IMR-90 (cell line): ENCODE data around the gene RBM7. TPM values are rescaled to one million over a fixed set of nuclear protein-coding genes. Genes with fewer than 3 reads are reported as not detected.

Source experiments
- ATAC-seq: fragments of 200-7000 bp; cut with Tn5 transposase; 2 replicates; pipeline ENCODE4 v1.9.1; 2020; ENCODE audit warnings: low read depth, mild to moderate bottlenecking, moderate library complexity
- BruUV-seq: library from RNA; stranded (reverse); fragments of 400-500 nt; replicated peaks from 2 replicates; lab custom pipeline; 2021; lab: Mats Ljungman, UMichigan
- CTCF ChIA-PET: fragments of 300-600 bp; formaldehyde crosslinking; extraction: SDS; loops from one replicate; lab custom pipeline; 2021; ENCODE audit warnings: antibody characterized with exemption; lab: Yijun Ruan, JAX
- POLR2A ChIA-PET: fragments of 300-600 bp; sonication (Branson Sonifier 250); formaldehyde crosslinking; loops from one replicate; lab custom pipeline; 2022; ENCODE audit warnings: antibody characterized with exemption; ENCODE audit not compliant: unreplicated experiment; lab: Charles Lee
- DNase-seq: peaks from one replicate; pipeline ENCODE4 v3.0.0; 2013
- H2AFZ ChIP-seq: replicated peaks from 2 replicates; pipeline ENCODE3; 2013; ENCODE audit warnings: low read length, mild to moderate bottlenecking; ENCODE audit not compliant: poor library complexity
- H2AK5ac ChIP-seq: 2 replicates; pipeline ENCODE4 v1.6.1; 2013; ENCODE audit warnings: low read depth, low read length, inconsistent platforms
- H2AK9ac ChIP-seq: replicated peaks from 2 replicates; pipeline ENCODE3; 2013; ENCODE audit warnings: mild to moderate bottlenecking, low read depth, low read length, moderate library complexity; ENCODE audit not compliant: poor library complexity
- H2BK120ac ChIP-seq: 2 replicates; pipeline ENCODE4 v1.6.1; 2013; ENCODE audit warnings: low read depth, low read length, inconsistent platforms
- H2BK15ac ChIP-seq: 3 replicates; pipeline ENCODE4 v1.6.1; 2013; ENCODE audit warnings: low read depth, low read length, inconsistent platforms
- H2BK20ac ChIP-seq: 2 replicates; pipeline ENCODE4 v1.6.1; 2013; ENCODE audit warnings: low read depth, mild to moderate bottlenecking, inconsistent platforms, low read length, moderate library complexity
- H2BK5ac ChIP-seq: 2 replicates; pipeline ENCODE4 v1.6.1; 2013; ENCODE audit warnings: mild to moderate bottlenecking, low read depth, low read length, inconsistent platforms; ENCODE audit not compliant: poor library complexity, severe bottlenecking
- H3K14ac ChIP-seq: replicated peaks from 2 replicates; pipeline ENCODE4 v1.6.1; 2013; ENCODE audit warnings: low read depth, low read length, inconsistent platforms
- H3K18ac ChIP-seq: 2 replicates; pipeline ENCODE4 v1.6.1; 2013; ENCODE audit warnings: low read depth, low read length, control low read depth
- H3K23ac ChIP-seq: 2 replicates; pipeline ENCODE4 v1.6.1; 2013; ENCODE audit warnings: low read depth, low read length, inconsistent platforms
- H3K27ac ChIP-seq: 2 replicates; pipeline ENCODE4 v1.5.1; 2013; ENCODE audit warnings: mild to moderate bottlenecking, control low read depth, low read length; ENCODE audit not compliant: insufficient read depth
- H3K27me3 ChIP-seq: 2 replicates; pipeline ENCODE4 v1.6.1; 2013; ENCODE audit warnings: low read length; ENCODE audit not compliant: control insufficient read depth, insufficient read depth
- H3K36me3 ChIP-seq: 2 replicates; pipeline ENCODE4 v1.6.1; 2013; ENCODE audit warnings: low read length, mixed read lengths; ENCODE audit not compliant: control insufficient read depth, insufficient read depth
- H3K4ac ChIP-seq: 2 replicates; pipeline ENCODE4 v1.6.1; 2013; ENCODE audit warnings: low read depth, low read length, inconsistent platforms
- H3K4me1 ChIP-seq: 2 replicates; pipeline ENCODE4 v1.6.1; 2013; ENCODE audit warnings: low read length, mixed read lengths; ENCODE audit not compliant: control insufficient read depth, insufficient read depth
- H3K4me2 ChIP-seq: 2 replicates; pipeline ENCODE4 v1.6.1; 2013; ENCODE audit warnings: low read depth, mild to moderate bottlenecking, control low read depth, low read length, moderate library complexity
- H3K4me3 ChIP-seq: 2 replicates; pipeline ENCODE4 v1.5.1; 2013; ENCODE audit warnings: low read depth, mild to moderate bottlenecking, control low read depth, low read length, moderate library complexity; ENCODE audit not compliant: insufficient read depth
- H3K56ac ChIP-seq: 2 replicates; pipeline ENCODE4 v1.6.1; 2013; ENCODE audit warnings: low read length, inconsistent platforms; ENCODE audit not compliant: insufficient read depth; ENCODE audit errors: extremely low read depth
- H3K79me1 ChIP-seq, 2 experiments: 2 replicates each; pipeline ENCODE4 v1.6.1; 2013; ENCODE audit warnings: low read length in 2 of 2, inconsistent platforms in 1 of 2, low read depth in 1 of 2
- H3K9ac ChIP-seq: 2 replicates; pipeline ENCODE4 v1.6.1; 2013; ENCODE audit warnings: low read depth, low read length, control low read depth
- H3K9me1 ChIP-seq: 2 replicates; pipeline ENCODE4 v1.6.1; 2013; ENCODE audit warnings: low read length, inconsistent platforms; ENCODE audit not compliant: insufficient read depth
- H3K9me3 ChIP-seq: 2 replicates; pipeline ENCODE4 v1.6.1; 2013; ENCODE audit warnings: low read length; ENCODE audit not compliant: control insufficient read depth, insufficient read depth
- H4K20me1 ChIP-seq: 2 replicates; pipeline ENCODE4 v1.6.1; 2013; ENCODE audit warnings: low read length, inconsistent platforms; ENCODE audit not compliant: insufficient read depth
- H4K5ac ChIP-seq: 2 replicates; pipeline ENCODE4 v1.6.1; 2013; ENCODE audit warnings: mild to moderate bottlenecking, low read depth, low read length, control low read depth
- H4K8ac ChIP-seq, 2 experiments: 2 replicates each; pipeline ENCODE4 v1.6.1; 2013; ENCODE audit warnings: low read depth in 2 of 2, low read length in 2 of 2, control low read depth in 1 of 2, inconsistent platforms in 1 of 2
- H4K91ac ChIP-seq: 2 replicates; pipeline ENCODE4 v1.6.1; 2013; ENCODE audit warnings: low read depth, low read length, inconsistent platforms; ENCODE audit not compliant: insufficient read depth
- CEBPB ChIP-seq: IDR thresholded peaks from 2 replicates; pipeline ENCODE4 v1.6.1; 2012; ENCODE audit warnings: low read depth, low read length, improper control_type of control experiment
- FOS ChIP-seq: fragments of 150-350 bp; IDR thresholded peaks from 2 replicates; pipeline ENCODE4 v1.6.1; 2016; ENCODE audit warnings: low read depth, low read length
- WGBS, 2 experiments: methylation state at CpG; one replicate each; pipeline versions ENCODE4 v1.1.5 to v1.1.7; 2013; ENCODE audit warnings: missing lambda C conversion rate in 2 of 2; ENCODE audit not compliant: insufficient read length in 1 of 2; ENCODE audit errors: extremely low coverage in 2 of 2; 5-methylcytosine and 5-hydroxymethylcytosine counted together
- dilution Hi-C: fragments of 300-500 bp; cut with HindIII; formaldehyde crosslinking; loops from one replicate; pipeline ENCODE4 v1.14.3; 2018; ENCODE audit warnings: low sequenced_read_pairs; ENCODE audit not compliant: unreplicated experiment
- in situ Hi-C: fragments of 300-500 bp; cut with MboI; formaldehyde crosslinking; loops from 3 replicates; pipeline ENCODE4 v1.14.3; 2019; ENCODE audit warnings: low sequenced_read_pairs, inconsistent platforms, mixed read lengths
- intact Hi-C: fragments of 100-400 bp; cut with micrococcal nuclease; formaldehyde crosslinking; loops from 2 replicates; pipeline ENCODE4 v1.10.0; 2022
- polyA plus RNA-seq, 3 experiments: library from polyadenylated mRNA; depleted of rRNA; stranded (reverse); fragments of >200 nt; gene quantifications; 2 replicates each; pipeline ENCODE4 v1.2.3, GENCODE V29; 2012; ENCODE audit warnings: low replicate concordance in 1 of 3
- total RNA-seq: library from RNA; depleted of rRNA; stranded (reverse); fragments of >200 nt; gene quantifications from 2 replicates; pipeline ENCODE4 v1.2.3, GENCODE V29; 2012

Gene RBM7
- total and polyA plus RNA-seq, 2 of the 4 experiments (the other 2 are of a cell fraction): 27.8 to 111 TPM

DNA sequence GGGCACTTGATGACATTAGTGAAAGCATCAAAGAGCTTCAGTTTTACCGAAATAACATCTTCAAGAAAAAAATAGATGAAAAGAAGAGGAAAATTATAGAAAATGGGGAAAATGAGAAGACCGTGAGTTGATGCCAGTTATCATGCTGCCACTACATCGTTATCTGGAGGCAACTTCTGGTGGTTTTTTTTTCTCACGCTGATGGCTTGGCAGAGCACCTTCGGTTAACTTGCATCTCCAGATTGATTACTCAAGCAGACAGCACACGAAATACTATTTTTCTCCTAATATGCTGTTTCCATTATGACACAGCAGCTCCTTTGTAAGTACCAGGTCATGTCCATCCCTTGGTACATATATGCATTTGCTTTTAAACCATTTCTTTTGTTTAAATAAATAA is 49.4 kb downstream of the RBM7 start:
- Histone ChIP-seq H3K23ac (no peak overlapping the region), H4K91ac (no peak overlapping the region), H2BK5ac (no peak overlapping the region), H2BK15ac (no peak overlapping the region), H3K4me1 (peaks cover 16% of the 10 kb centered on the region), H3K36me3 (peaks cover 25% of the 10 kb centered on the region), H4K5ac (no peak overlapping the region), H3K79me1 (peaks cover 36 to 46% of the 10 kb centered on the region in 2 experiments), H3K27ac (peak overlapping the region; percentile 55; the same call in 1 of the 2 replicates), H3K27me3 (no peaks in the 10 kb centered on the region), H2BK20ac (no peak overlapping the region), H3K14ac (no peak overlapping the region), H2AFZ (no peak overlapping the region), H3K9me3 (no peaks in the 10 kb centered on the region), H3K4me2 (no peak overlapping the region), H3K4ac (no peak overlapping the region), H2AK5ac (no peak overlapping the region), H4K20me1 (no peaks in the 10 kb centered on the region), H3K56ac (no peak overlapping the region), H4K8ac (no peak overlapping the region), H3K9ac (no peak overlapping the region), H2AK9ac (no peak overlapping the region), H3K18ac (no peak overlapping the region), H3K9me1 (no peaks in the 10 kb centered on the region; the same call in 1 of the 2 replicates), H3K4me3 (no peak overlapping the region), H2BK120ac (no peak overlapping the region)
- ChIA-PET POLR2A (no interaction called here), CTCF (no interaction called here)
- in situ Hi-C loops: loop anchor here (10.0 kb wide), 1 partner anchor 95 kb away; no protein-coding TSS in a partner anchor
- dilution Hi-C loops: no loop called here
- no TSS peak for BruUV-seq
- DNase-seq: no peak
- intact Hi-C loops: loop anchor here (5.0 kb wide), 1 partner anchor 153 kb away; the partner anchor contains the start of gene NNMT
- TF ChIP-seq CEBPB (no peak), FOS (no peak)
- WGBS, 2 experiments: 100% methylated on average over 2 of the region's 6 CpGs; no CpG with 5 or more reads in 1 of the 2 experiments
- no peak for ATAC-seq
